Heart left ventricle (tissue), 13 donors: ENCODE results near the gene ZNG1B.
"Not testable (repeated sequence)": the region's sequence is repeated elsewhere in the genome, so short reads cannot be mapped to it uniquely, and the experiment has no call there.

Experiments
- POLR2A ChIP-seq, 2 donors: fragments of 450-650 bp; IDR thresholded peaks; one replicate each; pipeline ENCODE4 v1.6.1; 2017; ENCODE audit warnings: antibody characterized with exemption in 2 of 2, mild to moderate bottlenecking in 2 of 2, moderate library complexity in 2 of 2
- TF ChIP-seq, protein P1 (sequence below), 12 donors: fragments of 200-600 bp; sonication (generic) in 4 of 12; IDR thresholded peaks; one replicate each; pipeline versions ENCODE4 v1.5.0 to v1.8.0; 2018 to 2022; ENCODE audit warnings: antibody characterized with exemption in 12 of 12, mild to moderate bottlenecking in 5 of 12
- donor health status: ischemic (EF 13 %, LVEDD 7.1; RV severe dilation, severe dysfunction).
- donor health status: DM: no; HTN: yes; CAD: no.
- donor health status: DM: no; HTN: no; CAD: no.
- donor health status: ischemic (EF 25% LVEDD 6.9; RV normal size, moderate dysfunction).
- donor health status: ischemic (EF 25% LVEDD 5.7; RV mildly dilated, moderate dysfunction).
- donor health status: ischemic (EF 35%, LVEDD 5.7; RV mildly dilated, moderate dysfunction).
- donor health status: nonischemic (EF 11% LVEDD 7.7; RV severe dilation, severe dysfunction).
- donor health status: DM: yes; HTN: yes; CAD: no.
- donor health status: PGD.
- donor health status: ischemic (EF 29% LVEDD 5.4; RV normal size, mild dysfunction).
- donor health status: nonischemic (EF 23%, LVEDD 6.1; RV moderate dilation, normal function).

DNA sequence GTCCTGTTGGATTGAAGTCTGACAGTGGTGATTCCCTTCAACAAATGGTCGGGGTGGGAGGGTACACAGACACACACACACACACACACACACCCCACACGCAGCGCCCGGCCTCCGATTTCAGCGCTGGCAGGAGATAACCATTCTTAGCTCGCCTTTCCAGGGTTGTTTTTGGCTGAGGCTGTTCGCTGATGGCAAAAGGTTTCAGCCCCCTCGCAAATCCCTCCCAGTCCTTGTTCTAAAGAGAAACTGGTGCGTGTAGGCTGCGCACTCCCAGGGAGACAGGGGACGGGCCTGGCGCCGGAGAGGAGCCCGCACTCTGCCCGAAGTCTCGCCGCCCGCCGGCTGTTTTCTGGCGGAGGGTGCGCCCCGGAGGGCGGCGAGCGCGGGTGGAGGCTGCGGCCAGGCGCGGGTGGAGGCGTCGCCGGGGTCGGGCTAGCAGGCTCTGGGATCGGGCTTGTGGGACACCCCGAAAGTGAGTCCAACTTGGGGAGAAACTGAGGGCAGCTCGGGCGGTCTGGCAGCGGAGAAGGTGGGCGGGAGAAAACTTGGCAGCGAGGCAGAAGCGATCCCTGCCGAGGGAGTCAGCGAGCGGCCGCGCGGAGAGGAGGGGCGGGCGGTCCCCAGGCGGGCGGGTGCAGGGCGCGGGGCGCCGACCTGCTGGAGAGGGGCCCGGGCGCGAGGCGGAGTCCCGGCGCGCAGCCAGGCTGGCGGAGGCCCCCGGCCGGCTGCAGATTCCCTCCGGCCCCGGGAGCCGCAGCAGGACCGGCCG, 103.9 kb downstream of the ZNG1B start:
- TF ChIP-seq, protein P1, sequence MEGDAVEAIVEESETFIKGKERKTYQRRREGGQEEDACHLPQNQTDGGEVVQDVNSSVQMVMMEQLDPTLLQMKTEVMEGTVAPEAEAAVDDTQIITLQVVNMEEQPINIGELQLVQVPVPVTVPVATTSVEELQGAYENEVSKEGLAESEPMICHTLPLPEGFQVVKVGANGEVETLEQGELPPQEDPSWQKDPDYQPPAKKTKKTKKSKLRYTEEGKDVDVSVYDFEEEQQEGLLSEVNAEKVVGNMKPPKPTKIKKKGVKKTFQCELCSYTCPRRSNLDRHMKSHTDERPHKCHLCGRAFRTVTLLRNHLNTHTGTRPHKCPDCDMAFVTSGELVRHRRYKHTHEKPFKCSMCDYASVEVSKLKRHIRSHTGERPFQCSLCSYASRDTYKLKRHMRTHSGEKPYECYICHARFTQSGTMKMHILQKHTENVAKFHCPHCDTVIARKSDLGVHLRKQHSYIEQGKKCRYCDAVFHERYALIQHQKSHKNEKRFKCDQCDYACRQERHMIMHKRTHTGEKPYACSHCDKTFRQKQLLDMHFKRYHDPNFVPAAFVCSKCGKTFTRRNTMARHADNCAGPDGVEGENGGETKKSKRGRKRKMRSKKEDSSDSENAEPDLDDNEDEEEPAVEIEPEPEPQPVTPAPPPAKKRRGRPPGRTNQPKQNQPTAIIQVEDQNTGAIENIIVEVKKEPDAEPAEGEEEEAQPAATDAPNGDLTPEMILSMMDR (IDR thresholded peaks at IDR 0.05) = not testable (repeated sequence)
- TF ChIP-seq POLR2A (IDR thresholded peaks at IDR 0.05) = not testable (repeated sequence)
